Spleen (tissue), 13 donors: ENCODE results near the gene FCRL5. TPM values are rescaled to one million over a fixed set of nuclear protein-coding genes. Genes with fewer than 3 reads are reported as not detected.

Experiments used
- DNase-seq: peaks from one replicate; pipeline ENCODE4 v3.0.0-alpha.2; 2020
- H3K27ac ChIP-seq, 8 donors: fragments of 200-600 bp; sonication (generic) in 7 of 8; 1 replicate in 4 of 8; 2 replicates in 4 of 8; pipeline versions ENCODE4 v1.5.0 to v1.8.0; 2016 to 2021; ENCODE audit warnings: inconsistent platforms in 4 of 8, mild to moderate bottlenecking in 4 of 8, moderate library complexity in 1 of 8
- H3K27me3 ChIP-seq, 7 donors: fragments of 200-600 bp; sonication (generic) in 6 of 7; replicated peaks in 1 of 7; 1 replicate in 4 of 7; 2 replicates in 3 of 7; pipeline versions ENCODE4 v1.5.0 to v1.8.0; 2016 to 2021; ENCODE audit warnings: inconsistent platforms in 3 of 7, mild to moderate bottlenecking in 1 of 7
- H3K36me3 ChIP-seq, 6 donors: fragments of 200-600 bp; sonication (generic) in 5 of 6; 1 replicate in 4 of 6; 2 replicates in 2 of 6; pipeline versions ENCODE4 v1.5.0 to v1.8.0; 2016 to 2021; ENCODE audit warnings: inconsistent platforms in 2 of 6
- H3K4me1 ChIP-seq, 6 donors: fragments of 200-600 bp; sonication (generic) in 5 of 6; 1 replicate in 3 of 6; 2 replicates in 3 of 6; pipeline versions ENCODE4 v1.5.0 to v1.8.0; 2016 to 2021; ENCODE audit warnings: inconsistent platforms in 3 of 6
- H3K4me3 ChIP-seq, 8 donors: fragments of 200-600 bp; sonication (generic) in 7 of 8; 1 replicate in 4 of 8; 2 replicates in 4 of 8; pipeline versions ENCODE4 v1.5.0 to v1.8.0; 2016 to 2021; ENCODE audit warnings: inconsistent platforms in 4 of 8, mild to moderate bottlenecking in 4 of 8, moderate library complexity in 2 of 8
- H3K9me3 ChIP-seq, 8 donors: fragments of 200-600 bp; sonication (generic) in 7 of 8; 1 replicate in 4 of 8; 2 replicates in 4 of 8; pipeline versions ENCODE4 v1.5.0 to v1.8.0; 2016 to 2021; ENCODE audit warnings: inconsistent platforms in 4 of 8
- CTCF ChIP-seq, 11 experiments: fragments of 200-600 bp in 7 of 11; fragments of 450-650 bp in 4 of 11; sonication (generic) in 4 of 11; IDR thresholded peaks in 8 of 11; conservative IDR thresholded peaks in 3 of 11; 1 replicate in 7 of 11; 2 replicates in 4 of 11; pipeline versions ENCODE4 v1.4.0 to v1.8.0; 2016 to 2021; ENCODE audit warnings: antibody characterized with exemption in 11 of 11, inconsistent platforms in 4 of 11, mild to moderate bottlenecking in 1 of 11
- POLR2A ChIP-seq, 3 donors: fragments of 450-650 bp; IDR thresholded peaks; one replicate each; pipeline ENCODE4 v1.5.1; 2017; ENCODE audit warnings: antibody characterized with exemption in 3 of 3, mild to moderate bottlenecking in 1 of 3
- POLR2AphosphoS5 ChIP-seq, 3 donors: sonication (generic); formaldehyde crosslinking; IDR thresholded peaks; one replicate each; pipeline ENCODE4 v1.5.1; 2017; ENCODE audit warnings: antibody characterized with exemption in 3 of 3
- WGBS, 5 donors: extraction: QIAGEN DNeasy Blood & Tissue Kit in 3 of 5; methylation state at CpG; one replicate each; pipeline versions ENCODE4 v1.1.5 to v1.1.7; 2013 to 2018; 5-methylcytosine and 5-hydroxymethylcytosine counted together
- intact Hi-C: fragments of 100-400 bp; cut with DNase I; formaldehyde crosslinking; loops from one replicate; pipeline ENCODE4 v1.15.0; 2023; ENCODE audit warnings: low total_unique reads
- long read RNA-seq, 2 donors: transcript quantifications; one replicate each; lab custom pipeline, GENCODE V29; 2026
- polyA plus RNA-seq, 3 donors: library from polyadenylated mRNA; stranded (reverse); fragments of 200-250 nt; gene quantifications; one replicate each; pipeline ENCODE4 v1.2.1, GENCODE V29; 2013
- total RNA-seq, 7 donors: library from RNA; depleted of rRNA in 3 of 7; stranded (reverse); fragments of >200 nt in 3 of 7; fragmentation: NEBNext Ultra II Directional in 4 of 7; extraction: Animal tissue kit (Norgen Biotek cat#: 25700) in 4 of 7; gene quantifications; one replicate each; pipeline versions ENCODE4 v1.1.0 to v1.2.1, GENCODE V29; 2016 to 2021
- donor health status: healthy with polysubstance abuse.
- donor health status: DM: no; HTN: no; CAD: no; lungs with moderate emphysema.
- donor health status: DM: no; HTN: no; CAD: no.
- donor health status: Bipolar disorder and iron deficiency.
- donor health status: healthy.
- donor health status: DM: no; HTN: no; CAD: no.
- donor health status: DM: yes; HTN: yes; CAD: no.

FCRL5 gene
- total RNA-seq (100 to 1,000 TPM in 1 of 7 donors, 10 to 100 TPM in 6; 55.9 to 111 (median 73.4) TPM), polyA plus RNA-seq (10 to 100 TPM; 51.0 to 69.0 (median 59.6) TPM)
- long read RNA-seq, donor 1: 0 reads
- long read RNA-seq, donor 2: 0 reads

- peaks cover 0 to 19% (median 2%) of the 10 kb centered on the region in 6 donors for H3K4me1 ChIP-seq
- no peaks in the 10 kb centered on the region for H3K27me3 ChIP-seq
- TF ChIP-seq CTCF (IDR thresholded peaks at IDR 0.05 in 8 of 11, conservative IDR thresholded peaks at IDR 0.05 in 3 of 11): no peak
- TF ChIP-seq POLR2AphosphoS5 (IDR thresholded peaks at IDR 0.05): no peak
- no peak for TF ChIP-seq POLR2A (IDR thresholded peaks at IDR 0.05)
- intact Hi-C loops: no loop called here
- H3K27ac ChIP-seq: peak within 1 kb of the TSS in 6 of 8 donors; percentile 30 to 72 (median 63)
- no peaks in the 10 kb centered on the region for H3K9me3 ChIP-seq
- 48 to 55% (median 53%) methylated on average over 9 to 10 of the region's 10 CpGs for WGBS, 5 donors
- peak within 1 kb of the TSS; percentile 10 to 67 (median 36) for H3K4me3 ChIP-seq
- H3K36me3 ChIP-seq: peaks cover 0 to 5% (median 0%) of the 10 kb centered on the region in 6 donors
- DNase-seq: no peak
Measured at GRCh38 chr1:157551694-157552693, at the start of gene FCRL5. FCRL5 (minus strand) TSS chr1:157552515; CDS start chr1:157552362, 153 bp downstream.

- Histone ChIP-seq H3K4me1 (peaks cover 0 to 33% (median 17%) of the 10 kb centered on the region in 6 donors), H3K9me3 (no peaks in the 10 kb centered on the region), H3K27me3 (peaks cover 0 to 44% (median 0%) of the 10 kb centered on the region in 7 donors), H3K4me3 (no peak overlapping the region), H3K36me3 (no peaks in the 10 kb centered on the region), H3K27ac (no peak overlapping the region)
- intact Hi-C loops: no loop called here
- 32 to 49% (median 43%) methylated on average over 1 of the region's 1 CpG for WGBS, 5 donors
- TF ChIP-seq CTCF (IDR thresholded peaks at IDR 0.05 in 8 of 11, conservative IDR thresholded peaks at IDR 0.05 in 3 of 11): no peak
- no peak for DNase-seq
Measured at GRCh38 chr1:157600236-157600635, 47.9 kb upstream of the FCRL5 start.

- Histone ChIP-seq H3K27me3 (peaks cover 0 to 48% (median 0%) of the 10 kb centered on the region in 7 donors), H3K36me3 (no peaks in the 10 kb centered on the region), H3K4me1 (peaks cover 0 to 40% (median 24%) of the 10 kb centered on the region in 6 donors), H3K27ac (no peak within 1 kb of the TSS), H3K9me3 (no peaks in the 10 kb centered on the region), H3K4me3 (no peak within 1 kb of the TSS)
- DNase-seq: no peak
- TF ChIP-seq POLR2A (IDR thresholded peaks at IDR 0.05): no peak
- TF ChIP-seq POLR2AphosphoS5 (IDR thresholded peaks at IDR 0.05): no peak
- no peak for TF ChIP-seq CTCF (IDR thresholded peaks at IDR 0.05 in 8 of 11, conservative IDR thresholded peaks at IDR 0.05 in 3 of 11)
- 43 to 65% (median 64%) methylated on average over 2 of the region's 2 CpGs for WGBS, 5 donors
- intact Hi-C loops: no loop called here
Measured at GRCh38 chr1:157597959-157598667, 45.8 kb upstream of the FCRL5 start, which contains the start of gene FCRL4. FCRL4 (minus strand) TSS chr1:157598085; CDS start chr1:157597944, 141 bp downstream.
